Neural crest cell (in vitro differentiated cells): ENCODE results near the gene DOCK4. TPM values are rescaled to one million over a fixed set of nuclear protein-coding genes. Genes with fewer than 3 reads are reported as not detected.

Source experiments
- DNase-seq: peaks from one replicate; pipeline ENCODE4 v3.0.0; 2021; ENCODE audit warnings: low read depth, mixed read lengths, low spot score
- H3K27ac Mint-ChIP-seq: one replicate; pipeline ENCODE4 v1.8.0; 2021; ENCODE audit warnings: mild to moderate bottlenecking, mixed read lengths; ENCODE audit not compliant: unreplicated experiment
- H3K27me3 Mint-ChIP-seq: 2 replicates; pipeline ENCODE4 v1.8.0; 2021; ENCODE audit warnings: low read depth, mild to moderate bottlenecking, mixed read lengths
- H3K36me3 Mint-ChIP-seq: 2 replicates; pipeline ENCODE4 v1.8.0; 2021; ENCODE audit warnings: low read depth, mild to moderate bottlenecking, mixed read lengths
- H3K4me1 Mint-ChIP-seq: 2 replicates; pipeline ENCODE4 v1.8.0; 2021; ENCODE audit warnings: mixed read lengths
- H3K4me3 Mint-ChIP-seq: one replicate; pipeline ENCODE4 v1.8.0; 2021; ENCODE audit warnings: mild to moderate bottlenecking, mixed read lengths
- H3K9me3 Mint-ChIP-seq: 2 replicates; pipeline ENCODE4 v1.8.0; 2021; ENCODE audit warnings: mixed read lengths
- total RNA-seq: library from RNA; stranded (reverse); gene quantifications from 2 replicates; pipeline ENCODE4 v1.2.1, GENCODE V29; 2021
- TF ChIP-seq, protein P1 (sequence below): fragments of 200-600 bp; sonication (generic); conservative IDR thresholded peaks from 2 replicates; pipeline ENCODE4 v1.5.0; 2021; ENCODE audit warnings: antibody characterized with exemption, mild to moderate bottlenecking

Gene DOCK4
- total RNA-seq, 1 donor from 2014 or later, result 15.3 TPM

DNA sequence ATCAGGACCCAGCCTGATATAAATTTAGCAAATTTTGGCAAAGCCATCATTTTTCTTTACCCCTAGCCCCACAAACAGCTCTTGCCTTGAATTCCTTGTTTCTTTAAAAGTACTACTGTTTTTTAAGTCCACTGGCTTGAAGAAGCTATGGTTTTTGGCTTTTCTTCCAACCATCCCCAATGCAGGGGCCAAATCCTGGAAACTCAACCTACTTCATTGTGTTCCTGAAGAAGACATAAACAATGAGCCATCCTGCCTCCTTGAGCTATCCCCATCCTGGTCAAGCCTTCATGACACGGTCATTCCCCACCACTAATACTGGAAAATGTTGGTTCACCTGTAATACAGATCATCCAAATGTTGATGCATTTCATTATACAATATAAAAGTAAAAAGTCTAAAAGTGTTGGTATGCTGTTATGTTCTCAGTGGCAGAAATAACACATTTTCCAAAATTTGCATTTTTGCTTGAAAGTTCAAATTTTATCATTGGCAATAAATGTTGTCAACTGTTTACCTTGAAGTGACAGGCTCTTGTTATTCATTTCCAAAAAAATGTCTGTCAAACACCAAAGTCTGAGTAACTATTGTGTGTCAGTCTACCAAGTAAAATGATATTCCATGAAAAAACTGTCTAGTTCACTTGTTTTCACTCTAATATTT is 92.2 kb downstream of the DOCK4 start:
- H3K27me3 Mint-ChIP-seq, result no peaks in the 10 kb centered on the region
- H3K9me3 Mint-ChIP-seq, result peaks cover 7% of the 10 kb centered on the region
- no peak overlapping the region for H3K27ac Mint-ChIP-seq
- H3K4me1 Mint-ChIP-seq, result peaks cover 7% of the 10 kb centered on the region
- TF ChIP-seq, protein P1, sequence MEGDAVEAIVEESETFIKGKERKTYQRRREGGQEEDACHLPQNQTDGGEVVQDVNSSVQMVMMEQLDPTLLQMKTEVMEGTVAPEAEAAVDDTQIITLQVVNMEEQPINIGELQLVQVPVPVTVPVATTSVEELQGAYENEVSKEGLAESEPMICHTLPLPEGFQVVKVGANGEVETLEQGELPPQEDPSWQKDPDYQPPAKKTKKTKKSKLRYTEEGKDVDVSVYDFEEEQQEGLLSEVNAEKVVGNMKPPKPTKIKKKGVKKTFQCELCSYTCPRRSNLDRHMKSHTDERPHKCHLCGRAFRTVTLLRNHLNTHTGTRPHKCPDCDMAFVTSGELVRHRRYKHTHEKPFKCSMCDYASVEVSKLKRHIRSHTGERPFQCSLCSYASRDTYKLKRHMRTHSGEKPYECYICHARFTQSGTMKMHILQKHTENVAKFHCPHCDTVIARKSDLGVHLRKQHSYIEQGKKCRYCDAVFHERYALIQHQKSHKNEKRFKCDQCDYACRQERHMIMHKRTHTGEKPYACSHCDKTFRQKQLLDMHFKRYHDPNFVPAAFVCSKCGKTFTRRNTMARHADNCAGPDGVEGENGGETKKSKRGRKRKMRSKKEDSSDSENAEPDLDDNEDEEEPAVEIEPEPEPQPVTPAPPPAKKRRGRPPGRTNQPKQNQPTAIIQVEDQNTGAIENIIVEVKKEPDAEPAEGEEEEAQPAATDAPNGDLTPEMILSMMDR, result no peak
- H3K4me3 Mint-ChIP-seq, result no peak overlapping the region
- no peak for DNase-seq
- H3K36me3 Mint-ChIP-seq, result no peaks in the 10 kb centered on the region

DNA sequence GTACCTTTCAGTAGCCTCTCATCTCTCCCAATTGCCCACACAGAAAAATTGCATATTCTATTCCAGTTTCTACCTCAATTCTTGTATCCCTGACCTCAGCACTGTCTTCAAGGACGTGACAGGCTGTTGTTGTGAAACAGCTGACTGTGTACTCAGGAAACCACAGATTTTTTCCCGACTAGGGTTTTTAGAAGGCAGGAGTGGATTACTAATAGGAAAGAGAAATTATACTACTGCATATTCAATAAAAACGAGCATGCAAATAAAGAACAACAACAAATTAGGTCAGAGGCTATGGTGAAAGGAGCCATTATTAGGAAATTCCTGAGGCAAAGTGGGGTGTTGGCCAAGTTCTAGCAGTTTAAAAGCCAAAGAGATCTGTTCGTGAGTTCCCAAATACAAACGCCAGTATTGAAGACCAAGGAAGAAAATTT is 93.4 kb downstream of the DOCK4 start:
- Mint-ChIP-seq H3K4me3 (no peak overlapping the region), H3K27me3 (no peaks in the 10 kb centered on the region), H3K9me3 (peaks cover 7% of the 10 kb centered on the region), H3K4me1 (peaks cover 7% of the 10 kb centered on the region), H3K36me3 (no peaks in the 10 kb centered on the region), H3K27ac (no peak overlapping the region)
- TF ChIP-seq, protein P1, result no peak
- no peak for DNase-seq

DNA sequence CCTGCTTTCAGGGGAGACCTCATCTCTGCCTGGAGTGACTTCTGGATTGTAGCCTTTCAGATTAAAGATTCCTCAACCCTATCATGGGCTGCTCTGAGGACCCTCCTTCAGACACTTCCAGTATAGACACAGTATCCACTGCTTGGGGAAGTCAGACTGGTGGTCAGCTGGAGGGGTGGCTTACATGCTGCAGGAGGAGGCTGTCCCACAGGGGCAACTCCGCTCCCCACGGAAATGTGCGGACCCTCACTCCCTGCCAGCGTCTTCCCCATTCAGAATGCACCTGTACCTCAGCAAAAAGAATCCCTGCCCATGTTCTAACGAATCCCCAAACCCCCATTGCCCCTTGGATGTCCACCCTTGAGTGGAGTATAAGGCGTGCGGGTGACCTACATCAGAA is 95.5 kb downstream of the DOCK4 start:
- TF ChIP-seq, protein P1, result no peak
- H3K36me3 Mint-ChIP-seq, result no peaks in the 10 kb centered on the region
- H3K27ac Mint-ChIP-seq, result no peak overlapping the region
- H3K4me3 Mint-ChIP-seq, result no peak overlapping the region
- peaks cover 21% of the 10 kb centered on the region for H3K4me1 Mint-ChIP-seq
- H3K9me3 Mint-ChIP-seq, result peaks cover 7% of the 10 kb centered on the region
- DNase-seq, result no peak
- H3K27me3 Mint-ChIP-seq, result no peaks in the 10 kb centered on the region

DNA sequence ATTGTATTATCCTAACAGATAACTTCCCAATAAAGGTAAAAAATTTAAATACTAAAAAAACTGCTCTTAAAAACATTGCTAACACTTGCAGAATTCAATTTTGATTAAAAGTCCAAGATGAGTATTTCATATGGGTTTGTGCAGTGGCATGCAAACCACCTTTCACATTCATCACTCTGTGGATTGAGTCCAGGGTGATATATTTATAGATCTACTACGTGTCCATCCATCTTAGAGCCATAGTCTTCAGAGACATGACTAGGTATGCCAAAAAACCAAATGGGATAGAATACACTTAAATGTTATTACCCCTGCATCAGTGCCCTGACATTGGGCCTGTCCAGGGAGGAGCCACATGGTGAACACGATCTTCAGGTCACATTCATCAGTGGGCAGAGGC is 96.0 kb downstream of the DOCK4 start:
- Mint-ChIP-seq H3K27me3 (no peaks in the 10 kb centered on the region), H3K27ac (no peak overlapping the region), H3K36me3 (no peaks in the 10 kb centered on the region), H3K4me3 (no peak overlapping the region), H3K9me3 (peaks cover 5% of the 10 kb centered on the region), H3K4me1 (peaks cover 21% of the 10 kb centered on the region)
- TF ChIP-seq, protein P1, result no peak
- no peak for DNase-seq

DNA sequence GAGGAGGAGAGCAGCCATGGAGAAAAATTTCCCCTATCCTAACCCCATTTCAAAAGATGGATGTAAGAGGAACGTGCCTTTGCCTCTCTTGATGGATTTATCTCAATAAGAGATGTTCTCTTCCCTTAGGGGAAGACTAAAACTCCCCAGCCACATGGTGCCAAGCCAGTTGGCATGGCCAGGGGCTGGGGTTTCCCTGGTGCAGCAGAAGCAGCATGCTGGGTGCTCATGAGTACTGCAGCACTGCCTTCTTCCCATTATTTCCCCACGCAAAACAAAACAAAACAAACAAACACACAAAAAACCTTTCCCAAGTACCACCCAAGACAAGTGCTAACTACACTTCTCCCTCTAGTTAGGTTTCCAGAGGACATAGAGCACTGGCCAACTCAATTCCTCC is 97.2 kb downstream of the DOCK4 start:
- DNase-seq, result no peak
- Mint-ChIP-seq H3K4me1 (peaks cover 21% of the 10 kb centered on the region), H3K36me3 (no peaks in the 10 kb centered on the region), H3K9me3 (peaks cover 5% of the 10 kb centered on the region), H3K4me3 (no peak overlapping the region), H3K27me3 (no peaks in the 10 kb centered on the region), H3K27ac (no peak overlapping the region)
- TF ChIP-seq, protein P1, result no peak
